ENCODE measurements around the gene PITX1.

PITX1 gene

GRCh38 chr5:135011355-135012032, 22.5 kb downstream of the PITX1 start:
- TF ChIP-seq, protein P1, sequence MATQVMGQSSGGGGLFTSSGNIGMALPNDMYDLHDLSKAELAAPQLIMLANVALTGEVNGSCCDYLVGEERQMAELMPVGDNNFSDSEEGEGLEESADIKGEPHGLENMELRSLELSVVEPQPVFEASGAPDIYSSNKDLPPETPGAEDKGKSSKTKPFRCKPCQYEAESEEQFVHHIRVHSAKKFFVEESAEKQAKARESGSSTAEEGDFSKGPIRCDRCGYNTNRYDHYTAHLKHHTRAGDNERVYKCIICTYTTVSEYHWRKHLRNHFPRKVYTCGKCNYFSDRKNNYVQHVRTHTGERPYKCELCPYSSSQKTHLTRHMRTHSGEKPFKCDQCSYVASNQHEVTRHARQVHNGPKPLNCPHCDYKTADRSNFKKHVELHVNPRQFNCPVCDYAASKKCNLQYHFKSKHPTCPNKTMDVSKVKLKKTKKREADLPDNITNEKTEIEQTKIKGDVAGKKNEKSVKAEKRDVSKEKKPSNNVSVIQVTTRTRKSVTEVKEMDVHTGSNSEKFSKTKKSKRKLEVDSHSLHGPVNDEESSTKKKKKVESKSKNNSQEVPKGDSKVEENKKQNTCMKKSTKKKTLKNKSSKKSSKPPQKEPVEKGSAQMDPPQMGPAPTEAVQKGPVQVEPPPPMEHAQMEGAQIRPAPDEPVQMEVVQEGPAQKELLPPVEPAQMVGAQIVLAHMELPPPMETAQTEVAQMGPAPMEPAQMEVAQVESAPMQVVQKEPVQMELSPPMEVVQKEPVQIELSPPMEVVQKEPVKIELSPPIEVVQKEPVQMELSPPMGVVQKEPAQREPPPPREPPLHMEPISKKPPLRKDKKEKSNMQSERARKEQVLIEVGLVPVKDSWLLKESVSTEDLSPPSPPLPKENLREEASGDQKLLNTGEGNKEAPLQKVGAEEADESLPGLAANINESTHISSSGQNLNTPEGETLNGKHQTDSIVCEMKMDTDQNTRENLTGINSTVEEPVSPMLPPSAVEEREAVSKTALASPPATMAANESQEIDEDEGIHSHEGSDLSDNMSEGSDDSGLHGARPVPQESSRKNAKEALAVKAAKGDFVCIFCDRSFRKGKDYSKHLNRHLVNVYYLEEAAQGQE (IDR thresholded peaks at IDR 0.05; ENCODE audit: insufficient read depth in 1 of 2, low read depth in 2 of 2, low read length in 2 of 2) = no peak
- no peak for TF ChIP-seq SIN3A (IDR thresholded peaks at IDR 0.05; ENCODE audit: borderline replicate concordance, insufficient read depth, low read length)
- no peak for TF ChIP-seq FOXP2 (optimal IDR thresholded peaks at IDR 0.05; ENCODE audit: borderline replicate concordance, extremely low read depth, extremely low read length, insufficient read depth)
- TF ChIP-seq POLR2AphosphoS5 (IDR thresholded peaks at IDR 0.05; ENCODE audit: low read depth, low read length) = no peak
- no peak for TF ChIP-seq TAF1 (IDR thresholded peaks at IDR 0.05; ENCODE audit: borderline replicate concordance, insufficient read depth, low read length)

- TF ChIP-seq FOXP2 (optimal IDR thresholded peaks at IDR 0.05; ENCODE audit: borderline replicate concordance, extremely low read depth, extremely low read length, insufficient read depth) (no peak), POLR2AphosphoS5 (IDR thresholded peaks at IDR 0.05; ENCODE audit: low read depth, low read length) (no peak), SIN3A (IDR thresholded peaks at IDR 0.05; ENCODE audit: borderline replicate concordance, insufficient read depth, low read length) (no peak), TAF1 (IDR thresholded peaks at IDR 0.05; ENCODE audit: borderline replicate concordance, insufficient read depth, low read length) (no peak)
- TF ChIP-seq, protein P1 (IDR thresholded peaks at IDR 0.05; ENCODE audit: insufficient read depth in 1 of 2, low read depth in 2 of 2, low read length in 2 of 2) = no peak
These were observed 23.3 kb downstream of the PITX1 start for GRCh38 chr5:135010502-135011354.

GRCh38 chr5:135009736-135010501, 24.1 kb downstream of the PITX1 start:
- TF ChIP-seq SIN3A (IDR thresholded peaks at IDR 0.05; ENCODE audit: borderline replicate concordance, insufficient read depth, low read length) (no peak), POLR2AphosphoS5 (IDR thresholded peaks at IDR 0.05; ENCODE audit: low read depth, low read length) (no peak), TAF1 (IDR thresholded peaks at IDR 0.05; ENCODE audit: borderline replicate concordance, insufficient read depth, low read length) (no peak), FOXP2 (optimal IDR thresholded peaks at IDR 0.05; ENCODE audit: borderline replicate concordance, extremely low read depth, extremely low read length, insufficient read depth) (no peak)
- TF ChIP-seq, protein P1 (IDR thresholded peaks at IDR 0.05; ENCODE audit: insufficient read depth in 1 of 2, low read depth in 2 of 2, low read length in 2 of 2) = no peak

DNA sequence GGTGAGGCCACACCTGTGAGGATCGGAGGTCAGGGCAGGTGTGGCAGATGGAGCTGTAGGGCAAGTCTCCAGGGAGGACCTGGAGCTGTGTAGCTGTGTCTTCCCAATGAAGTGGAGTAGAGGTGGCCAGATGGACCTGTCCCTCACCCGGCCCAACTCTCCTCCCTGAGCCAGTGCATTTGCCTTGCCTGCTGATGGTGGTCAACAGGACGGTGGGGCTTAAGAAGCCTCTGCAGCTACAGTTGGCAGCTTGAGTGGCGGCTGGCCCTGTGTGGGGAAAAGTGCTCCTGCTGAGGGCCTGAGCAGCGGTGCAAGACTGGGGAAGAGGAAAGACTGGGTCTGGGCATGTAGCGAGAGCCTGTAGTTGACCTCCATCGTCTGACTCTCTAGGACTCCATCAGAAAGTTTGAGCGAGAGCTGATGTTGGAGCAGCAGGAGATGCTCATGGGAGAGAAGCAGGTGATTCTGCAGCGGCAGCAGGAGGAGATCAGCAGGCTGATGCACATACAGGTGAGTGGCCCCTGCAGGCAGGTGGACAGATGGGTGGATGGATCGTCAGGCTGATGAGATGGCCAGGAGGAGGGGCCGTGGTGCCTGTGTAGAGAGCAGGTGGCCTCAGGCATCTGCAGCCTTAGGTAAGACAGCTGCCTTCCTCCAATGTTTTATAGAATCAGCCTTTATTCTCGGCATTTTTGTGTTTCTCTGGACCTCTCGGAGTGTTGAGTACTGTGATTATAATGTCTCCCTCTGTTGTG, 24.9 kb downstream of the PITX1 start:
- TF ChIP-seq TAF1 (IDR thresholded peaks at IDR 0.05; ENCODE audit: borderline replicate concordance, insufficient read depth, low read length) (no peak), SIN3A (IDR thresholded peaks at IDR 0.05; ENCODE audit: borderline replicate concordance, insufficient read depth, low read length) (no peak), FOXP2 (optimal IDR thresholded peaks at IDR 0.05; ENCODE audit: borderline replicate concordance, extremely low read depth, extremely low read length, insufficient read depth) (no peak), POLR2AphosphoS5 (IDR thresholded peaks at IDR 0.05; ENCODE audit: low read depth, low read length) (no peak)
- TF ChIP-seq, protein P1 (IDR thresholded peaks at IDR 0.05; ENCODE audit: insufficient read depth in 1 of 2, low read depth in 2 of 2, low read length in 2 of 2) = no peak

All from PFSK-1 (cell line).